ENCODE data around the gene JUNB.

GRCh38 chr19:12750851-12751250, 40.4 kb upstream of the JUNB start:
- TF ChIP-seq MEIS1 (CRISPR knock-in tag; IDR thresholded peaks at IDR 0.05; ENCODE audit: borderline replicate concordance) (no peak), ZNF114 (tag by site-specific recombination; IDR thresholded peaks at IDR 0.05) (no peak), CTCF (tag by site-specific recombination; IDR thresholded peaks at IDR 0.05) (no peak), ZNF501 (tag by site-specific recombination; IDR thresholded peaks at IDR 0.05) (no peak), SP2 (tag by site-specific recombination; IDR thresholded peaks at IDR 0.05) (no peak), ZNF670 (tag by site-specific recombination; IDR thresholded peaks at IDR 0.05; ENCODE audit: low read depth) (no peak)

All from HEK293 (cell line).